SU-DHL-6 (cell line): ENCODE data around the gene ACAD11.

Experiments used
- EZH2phosphoT487 ChIP-seq: fragments of 200-600 bp; sonication (generic), shearing (Covaris generic); conservative IDR thresholded peaks from 2 replicates; pipeline ENCODE4 v1.6.1; 2018; ENCODE audit warnings: mild to moderate bottlenecking, antibody characterized with exemption, low read length, moderate library complexity, mixed read lengths
- TF ChIP-seq, protein P1 (sequence below): fragments of 200-600 bp; sonication (generic); IDR thresholded peaks from one replicate; pipeline ENCODE4 v1.5.1; 2017; ENCODE audit warnings: antibody characterized with exemption, mild to moderate bottlenecking, low read length, moderate library complexity; ENCODE audit not compliant: insufficient read depth, poor library complexity, severe bottlenecking

DNA sequence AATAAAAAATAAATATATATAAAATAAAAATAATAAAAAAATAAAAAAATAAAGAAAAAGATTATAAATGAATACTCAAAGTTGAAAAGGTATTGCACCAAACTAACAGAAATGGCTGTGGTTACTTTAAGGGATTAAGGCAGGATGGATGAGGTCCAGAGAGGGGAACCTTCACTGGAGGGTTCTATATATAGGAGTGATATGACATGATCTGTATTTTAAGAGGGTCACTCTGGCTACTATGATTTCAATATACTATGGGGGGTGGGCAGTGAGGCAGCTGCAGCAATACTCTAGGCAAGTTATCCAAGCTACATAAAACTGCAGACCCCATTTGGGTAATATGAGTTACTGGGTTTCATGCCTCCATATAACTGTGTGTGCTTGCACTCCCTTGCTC is 24.6 kb downstream of the ACAD11 start:
- TF ChIP-seq, protein P1, sequence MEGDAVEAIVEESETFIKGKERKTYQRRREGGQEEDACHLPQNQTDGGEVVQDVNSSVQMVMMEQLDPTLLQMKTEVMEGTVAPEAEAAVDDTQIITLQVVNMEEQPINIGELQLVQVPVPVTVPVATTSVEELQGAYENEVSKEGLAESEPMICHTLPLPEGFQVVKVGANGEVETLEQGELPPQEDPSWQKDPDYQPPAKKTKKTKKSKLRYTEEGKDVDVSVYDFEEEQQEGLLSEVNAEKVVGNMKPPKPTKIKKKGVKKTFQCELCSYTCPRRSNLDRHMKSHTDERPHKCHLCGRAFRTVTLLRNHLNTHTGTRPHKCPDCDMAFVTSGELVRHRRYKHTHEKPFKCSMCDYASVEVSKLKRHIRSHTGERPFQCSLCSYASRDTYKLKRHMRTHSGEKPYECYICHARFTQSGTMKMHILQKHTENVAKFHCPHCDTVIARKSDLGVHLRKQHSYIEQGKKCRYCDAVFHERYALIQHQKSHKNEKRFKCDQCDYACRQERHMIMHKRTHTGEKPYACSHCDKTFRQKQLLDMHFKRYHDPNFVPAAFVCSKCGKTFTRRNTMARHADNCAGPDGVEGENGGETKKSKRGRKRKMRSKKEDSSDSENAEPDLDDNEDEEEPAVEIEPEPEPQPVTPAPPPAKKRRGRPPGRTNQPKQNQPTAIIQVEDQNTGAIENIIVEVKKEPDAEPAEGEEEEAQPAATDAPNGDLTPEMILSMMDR, result no peak
- TF ChIP-seq EZH2phosphoT487, result no peak
